Eye (tissue), 1 donor: ENCODE measurements around the gene MED23.

Source experiments
- DNase-seq: peaks from one replicate; pipeline ENCODE4 v3.0.0-alpha.2; 2015

The MED23 gene

DNA sequence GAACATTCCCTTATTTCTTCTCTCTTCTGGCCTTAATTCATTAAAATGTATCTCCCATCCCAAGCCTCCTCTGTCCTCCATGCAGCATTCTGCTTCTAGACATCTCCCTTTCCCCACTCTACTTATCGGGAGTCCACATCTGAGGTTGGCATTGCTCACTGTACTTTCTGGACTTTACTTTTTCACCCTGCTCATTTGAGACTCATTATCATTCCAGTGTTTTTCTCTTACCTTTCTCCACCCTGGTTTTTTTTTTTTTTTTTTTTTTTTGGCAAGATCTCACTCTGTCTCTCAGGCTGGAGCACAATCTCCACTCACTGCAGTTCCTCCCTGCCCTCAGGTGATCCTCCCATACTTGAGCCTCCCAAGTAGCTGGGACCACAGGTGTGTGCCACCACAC lies 13.5 kb upstream of the MED23 start:
- no peak for DNase-seq

DNA sequence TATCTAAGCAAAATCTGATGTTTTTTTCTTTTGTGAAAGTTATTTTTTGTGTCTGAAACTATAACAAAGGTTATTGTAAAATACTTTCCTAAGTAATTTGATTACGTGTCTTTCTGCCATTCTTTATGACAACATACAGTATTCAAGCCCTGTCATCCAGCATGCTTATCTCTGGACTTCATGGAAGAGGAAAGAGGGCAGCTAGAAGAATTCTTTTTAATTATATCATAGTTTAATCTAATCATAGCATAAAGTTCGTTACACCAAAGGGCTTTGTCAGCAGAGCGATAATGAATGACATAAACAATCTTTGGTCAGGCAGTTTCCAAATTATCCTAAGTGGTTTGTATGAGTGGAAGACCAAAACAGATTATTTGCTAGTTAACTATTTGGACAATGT lies 12.5 kb upstream of the MED23 start:
- no peak for DNase-seq

DNA sequence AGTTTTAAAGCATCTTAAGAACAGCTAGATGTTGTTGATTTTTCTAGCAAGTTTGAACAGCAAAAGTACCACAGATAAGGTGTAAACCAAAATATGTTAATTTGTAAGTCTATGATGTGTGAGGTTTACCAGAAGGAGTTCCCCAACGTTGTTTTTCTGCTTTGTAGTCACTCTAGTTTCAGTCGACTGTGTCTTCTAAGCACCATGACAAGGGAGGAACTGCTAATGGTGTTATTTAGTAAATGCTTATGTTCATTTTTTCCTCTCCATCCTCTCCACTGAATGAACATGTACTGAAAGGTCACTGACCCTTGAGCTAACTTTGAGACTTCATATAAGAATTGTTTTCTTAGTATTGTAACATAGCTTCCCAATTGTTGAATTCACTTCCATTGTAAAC lies 12.1 kb upstream of the MED23 start:
- no peak for DNase-seq

DNA sequence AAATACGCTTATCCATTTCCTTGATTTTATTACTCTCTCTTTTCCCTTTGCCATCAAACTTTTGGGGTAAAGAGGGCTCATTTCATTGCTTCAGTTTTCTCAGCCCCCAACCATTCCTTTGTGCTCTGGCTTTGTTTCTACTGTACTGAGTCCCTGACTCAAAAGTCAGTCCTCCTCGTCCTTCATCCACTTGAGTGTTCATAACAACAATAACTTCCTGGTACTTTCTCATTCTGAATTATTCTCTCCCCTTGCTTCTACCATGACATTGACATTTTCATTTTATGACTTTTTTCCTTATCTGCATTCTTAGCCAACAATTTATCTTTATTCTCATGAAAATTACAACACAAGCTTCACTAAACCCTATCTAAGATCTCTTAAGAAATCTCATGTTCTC lies 10.0 kb upstream of the MED23 start:
- DNase-seq: no peak

DNA sequence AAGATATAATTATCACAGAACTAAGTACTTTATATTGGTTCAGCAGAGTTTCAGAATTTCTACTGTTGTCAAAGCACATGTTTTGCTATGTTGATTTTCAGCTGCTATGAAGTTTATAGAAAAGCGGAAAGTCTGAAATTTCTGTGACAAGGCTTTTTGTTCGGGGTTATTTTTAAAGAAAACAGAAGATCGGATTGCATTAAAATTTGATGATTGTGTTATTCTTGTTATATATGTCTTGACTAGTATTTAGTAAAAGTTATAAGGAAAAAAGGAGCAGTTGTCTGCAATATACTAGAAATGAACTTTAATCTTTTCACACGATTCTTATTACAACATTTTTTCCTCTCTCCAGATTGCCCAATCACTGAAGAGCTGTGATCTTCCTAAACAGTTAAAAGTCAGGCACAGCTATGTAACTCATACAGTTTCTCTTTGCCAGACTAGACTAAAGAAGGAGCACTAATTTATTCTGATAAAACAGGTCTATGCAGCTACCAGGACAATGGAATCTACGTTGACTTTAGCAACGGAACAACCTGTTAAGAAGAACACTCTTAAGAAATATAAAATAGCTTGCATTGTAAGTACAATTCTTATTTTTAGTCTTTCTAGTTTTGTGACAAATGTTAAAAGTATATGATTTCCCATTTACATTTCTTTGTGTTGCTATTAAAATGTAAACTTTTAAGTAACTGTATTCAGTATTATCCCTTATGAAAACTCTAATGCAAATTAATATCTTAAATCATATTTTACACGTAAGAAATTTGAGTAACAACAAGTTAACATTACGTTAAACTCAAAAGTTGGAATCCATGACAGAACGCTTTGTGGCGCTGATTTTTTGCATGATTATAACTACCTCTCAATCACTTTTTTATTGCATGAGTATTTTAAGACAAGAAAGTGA lies 9.1 kb upstream of the MED23 start, which contains the start of gene ENPP3:
Gene ENPP3 (plus strand): TSS at position 423 of the 913 bp plus-strand sequence. CDS start 83 bp downstream, at position 506.
- no peak for DNase-seq

DNA sequence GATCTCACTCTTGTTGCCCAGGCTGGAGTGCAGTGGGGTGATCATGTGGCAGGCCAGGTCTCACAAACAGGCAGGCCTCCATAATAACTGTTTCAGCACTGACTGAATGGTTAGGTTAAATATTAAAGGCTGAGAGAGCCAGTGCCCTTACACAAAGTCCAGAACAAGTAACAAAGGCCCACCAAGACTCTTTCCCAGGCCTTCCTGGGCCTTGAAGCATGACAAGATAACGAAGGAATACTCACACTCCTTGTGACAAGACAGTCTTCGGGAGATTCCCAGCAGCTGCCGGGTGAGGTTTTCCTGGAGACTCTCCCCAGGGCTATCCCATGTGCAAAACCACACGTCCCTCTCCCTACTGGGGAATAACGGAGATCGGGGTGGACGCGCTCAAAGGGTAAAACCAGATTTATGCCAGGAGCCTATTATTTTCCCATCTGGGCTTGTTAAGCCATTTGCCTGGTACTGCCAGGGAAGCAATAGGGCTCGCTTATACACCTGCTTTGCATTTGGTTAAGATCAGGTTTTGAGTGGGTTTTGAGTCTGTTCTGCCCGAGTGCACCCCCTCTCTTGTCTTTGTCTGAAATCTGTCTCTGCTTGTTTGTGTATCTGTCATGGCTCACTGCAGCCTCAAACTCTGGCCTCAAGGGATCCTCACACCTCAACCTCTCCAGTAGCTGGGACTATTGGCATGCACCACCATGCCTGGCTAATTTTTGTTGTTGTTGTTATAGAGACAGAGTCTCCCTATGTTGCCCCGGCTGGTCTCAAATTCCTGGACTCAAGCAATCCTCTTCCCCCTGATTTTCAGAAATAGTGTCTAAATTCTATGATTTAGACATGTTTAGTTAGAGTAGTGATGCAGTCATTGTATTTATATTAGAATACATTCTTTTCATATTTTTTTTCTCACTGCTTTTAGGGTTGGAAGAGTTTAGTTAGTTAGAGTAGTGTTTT lies 7.6 kb upstream of the MED23 start:
- no peak for DNase-seq

DNA sequence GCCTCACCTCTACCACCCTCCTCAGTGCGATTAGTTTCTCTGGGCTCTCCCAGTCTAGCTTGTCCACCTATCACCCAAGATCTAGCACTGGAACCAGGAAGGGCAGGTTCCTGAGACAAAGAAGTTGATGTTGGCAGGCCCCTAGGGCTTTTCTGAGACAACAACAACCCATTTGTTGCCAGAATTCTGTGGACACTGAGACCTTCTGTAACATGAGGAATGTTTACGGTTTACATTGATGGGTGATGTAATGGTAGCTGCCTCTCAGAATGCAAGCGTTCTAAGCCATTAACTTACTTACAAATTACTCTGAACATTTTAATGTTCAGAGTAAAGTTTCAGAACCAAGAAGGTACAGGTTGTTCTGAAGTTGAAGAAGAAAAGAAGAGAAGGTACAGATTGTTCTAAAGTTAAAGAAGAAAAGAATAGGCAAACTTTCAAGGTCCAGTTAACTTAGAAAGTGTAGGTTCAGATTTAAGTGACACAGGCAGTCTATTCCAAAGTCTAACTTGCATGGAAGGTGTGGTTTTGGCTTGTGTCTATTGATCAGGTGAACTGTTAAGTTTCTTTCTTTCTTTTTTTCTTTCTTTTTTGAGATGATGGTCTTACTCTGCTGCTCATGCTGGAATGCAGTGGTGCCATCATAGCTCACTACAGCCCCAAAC lies 3.7 kb upstream of the MED23 start:
- no peak for DNase-seq

DNA sequence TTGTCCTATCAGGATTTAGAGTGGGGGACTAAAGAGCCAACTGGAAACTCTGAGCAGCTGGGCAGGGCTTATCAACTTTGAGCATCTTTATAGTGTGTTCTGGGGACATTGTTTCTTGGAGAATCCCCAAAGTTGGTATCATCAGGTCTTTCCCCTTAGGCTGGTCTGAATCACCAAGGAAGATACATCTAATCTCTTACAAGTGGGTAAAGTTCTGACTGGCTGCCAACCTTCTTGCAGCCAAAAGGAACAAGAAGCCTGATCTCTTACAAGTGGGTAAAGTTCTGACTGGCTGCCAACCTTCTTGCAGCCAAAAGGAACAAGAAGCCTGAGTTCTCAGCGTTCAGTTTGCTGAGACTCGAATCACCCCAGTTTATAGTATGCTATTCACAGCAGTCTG lies 1.6 kb upstream of the MED23 start:
- no peak for DNase-seq

DNA sequence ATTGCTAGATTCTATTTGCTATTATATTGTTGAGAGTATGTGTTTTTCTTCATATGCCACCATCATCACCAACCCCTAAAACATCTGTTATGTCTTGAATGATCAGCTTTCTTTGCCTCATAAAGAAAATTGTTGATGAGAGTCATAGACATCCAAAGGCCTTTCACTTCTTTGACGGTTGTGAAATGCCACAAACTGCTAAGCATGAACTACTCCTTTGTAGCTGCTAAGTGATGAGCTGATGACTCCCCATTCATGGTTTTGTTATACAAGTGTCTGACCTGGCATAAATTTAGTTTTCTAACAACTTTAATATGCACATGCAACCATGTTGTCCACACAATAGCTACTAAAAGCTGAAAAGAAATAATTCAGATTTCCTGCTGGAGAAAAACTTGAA lies 684 bp upstream of the MED23 start:
- no peak for DNase-seq

DNA sequence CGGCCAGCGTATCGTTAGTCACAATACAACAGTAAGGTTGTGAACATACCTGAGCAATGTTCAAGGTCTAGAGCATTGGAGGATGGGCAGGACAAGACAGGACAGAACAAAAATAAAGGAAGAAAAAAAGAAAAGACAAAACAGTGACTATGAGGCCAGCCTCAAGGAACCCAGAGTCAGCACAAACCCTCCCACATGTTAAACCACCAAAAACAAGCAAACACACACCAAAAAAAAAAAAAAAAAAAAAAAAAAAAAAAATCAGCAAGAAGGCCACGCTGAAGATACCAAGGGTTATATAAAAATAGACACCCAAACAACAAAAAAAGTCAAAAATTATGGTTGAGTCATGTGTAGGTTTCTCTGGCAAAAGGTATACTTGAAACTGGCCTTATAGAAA lies 12.8 kb downstream of the MED23 start:
- no peak for DNase-seq

DNA sequence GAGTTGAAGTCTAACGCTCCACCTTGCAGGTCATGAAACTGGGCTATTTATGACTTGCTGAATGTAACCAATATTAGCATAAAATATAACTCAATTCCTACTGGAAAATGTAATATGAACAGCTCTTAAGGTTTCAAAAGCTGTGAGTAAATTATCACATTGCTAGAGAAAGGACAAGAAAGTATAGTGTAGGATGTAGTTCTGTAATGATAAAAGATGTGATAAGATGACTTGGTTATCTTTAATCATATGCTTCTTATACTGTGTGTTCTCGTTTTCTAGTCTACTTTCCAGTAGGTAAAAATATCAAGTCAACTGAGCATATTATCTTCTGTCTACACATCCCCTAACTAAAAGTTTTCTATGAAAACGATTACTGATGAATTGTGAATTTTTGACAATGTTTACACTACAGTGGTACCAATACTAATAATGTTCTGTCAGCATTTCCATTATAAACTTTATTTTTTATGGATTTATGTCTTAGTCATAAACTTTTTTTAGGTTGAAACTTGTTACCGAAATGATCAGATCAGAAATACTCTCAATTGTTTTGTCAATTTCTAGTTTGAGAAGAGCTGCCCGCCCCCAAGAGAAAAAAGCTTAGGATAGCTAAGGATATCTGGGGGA lies 14.6 kb downstream of the MED23 start:
- no peak for DNase-seq

DNA sequence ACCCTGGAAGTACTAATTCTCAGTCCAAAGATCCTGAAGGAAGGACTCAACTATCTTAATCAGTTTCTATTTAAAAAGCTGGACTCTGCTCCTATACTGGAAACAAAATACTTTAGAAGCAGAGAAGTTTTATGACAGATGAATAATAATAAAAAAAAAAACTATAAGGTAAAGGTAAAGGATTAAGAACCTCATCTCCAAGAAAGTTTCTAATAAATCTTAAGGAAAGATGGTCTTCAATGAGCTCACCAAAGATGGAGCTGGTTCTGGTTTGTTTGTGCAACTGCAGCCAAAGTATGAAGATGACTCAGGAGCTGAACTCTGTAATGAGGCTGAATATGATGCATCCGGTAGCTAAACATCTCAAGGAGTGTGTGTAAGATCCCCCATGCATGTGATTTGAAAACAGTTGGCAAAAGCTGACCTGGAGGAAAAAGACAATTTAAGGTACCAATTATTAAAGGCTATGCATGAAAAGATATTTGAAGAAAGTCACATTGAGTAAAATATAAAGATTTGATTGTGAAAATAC lies 25.2 kb downstream of the MED23 start:
- no peak for DNase-seq

DNA sequence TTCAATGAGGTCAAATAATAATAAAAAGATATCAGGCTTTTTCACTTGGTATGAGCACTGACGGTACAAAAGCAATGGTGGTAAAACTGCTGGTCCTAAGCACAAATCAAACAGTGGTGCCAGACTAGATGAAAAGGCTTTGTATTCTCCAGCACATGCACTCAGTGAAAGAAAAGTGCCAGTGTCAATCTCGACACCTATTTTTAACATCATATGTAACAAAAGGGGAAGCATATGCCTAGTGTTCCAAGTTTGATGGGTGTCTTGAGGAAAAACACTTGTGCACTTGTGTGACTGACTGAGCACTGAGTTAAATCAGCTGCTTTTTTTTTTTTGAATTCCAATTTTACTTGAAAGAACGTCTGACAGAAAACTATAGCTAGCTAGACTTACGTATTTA lies 27.3 kb downstream of the MED23 start:
- no peak for DNase-seq

DNA sequence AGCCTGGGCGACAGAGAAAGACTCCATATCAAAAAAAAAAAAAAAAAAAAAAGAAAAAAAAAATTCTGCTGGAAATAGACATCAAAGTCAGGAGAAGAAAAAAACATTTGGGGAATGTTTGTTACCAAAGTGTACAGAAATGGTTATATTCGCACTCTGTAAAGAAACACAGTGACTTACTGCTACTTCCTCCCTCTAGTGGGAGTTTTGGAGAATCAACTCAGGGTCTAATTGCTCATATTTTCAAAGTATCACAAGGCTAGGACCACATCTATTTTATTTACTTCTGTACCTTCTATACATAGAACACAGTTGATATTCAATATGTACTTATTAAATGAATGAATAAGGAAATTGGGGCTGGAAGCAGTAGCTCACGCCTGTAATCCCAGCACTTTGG lies 30.6 kb downstream of the MED23 start:
- peak; percentile 5 for DNase-seq

DNA sequence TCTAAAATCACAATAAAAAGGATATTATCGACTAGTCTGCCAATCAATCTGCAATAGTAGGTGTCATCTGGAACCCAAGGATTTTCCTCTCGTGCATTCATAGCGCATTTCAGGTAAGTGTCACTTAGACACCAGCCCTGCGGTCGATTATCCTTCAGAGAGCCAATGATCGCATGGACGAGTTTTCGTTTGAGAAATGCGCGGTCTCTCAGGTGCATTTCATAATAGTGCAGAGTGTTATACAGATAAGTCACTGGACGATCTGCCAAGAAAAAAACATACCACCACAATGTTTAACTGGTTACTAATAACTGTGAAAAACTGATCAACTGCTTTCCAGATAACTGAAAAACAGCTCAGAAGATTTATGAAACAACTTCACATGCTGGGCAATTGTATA lies 34.0 kb downstream of the MED23 start:
- DNase-seq: no peak

DNA sequence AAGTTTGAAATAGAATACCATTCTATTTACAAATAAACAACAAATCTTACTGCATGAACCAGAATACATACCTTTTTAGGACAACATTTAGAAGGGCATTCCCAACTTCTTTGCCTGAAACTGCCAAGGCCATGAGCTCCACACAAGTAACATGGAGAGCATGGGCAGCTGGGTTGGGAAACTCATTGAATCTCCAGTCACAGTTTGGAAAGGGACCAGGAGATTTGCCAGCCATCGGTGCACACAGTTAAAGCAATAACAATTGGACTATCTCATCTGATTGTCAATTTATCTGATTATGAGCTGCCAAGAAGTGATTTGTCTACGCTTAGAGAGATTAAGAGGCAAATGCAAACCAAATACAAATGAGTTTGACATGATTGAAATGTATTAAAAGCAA lies 35.1 kb downstream of the MED23 start:
- DNase-seq: no peak

DNA sequence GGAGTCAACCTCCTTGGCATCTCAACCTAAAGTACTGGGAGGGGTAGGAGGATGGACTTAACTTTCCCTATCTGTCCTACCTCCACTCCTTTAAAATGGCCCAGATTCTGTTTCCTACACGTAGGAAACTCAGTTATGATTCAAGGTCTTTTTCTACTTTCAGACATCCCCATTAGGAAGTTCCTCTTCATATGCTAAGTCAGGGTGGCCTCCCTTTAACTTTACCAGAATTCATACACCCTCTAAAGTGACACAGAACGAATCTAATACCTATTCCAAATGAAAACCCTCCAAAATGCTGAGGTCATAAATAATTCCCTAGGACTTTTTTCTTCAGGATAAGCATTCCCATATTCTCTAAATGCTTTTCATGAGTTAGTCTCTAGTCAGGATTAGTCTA lies 39.4 kb downstream of the MED23 start:
- DNase-seq: no peak

DNA sequence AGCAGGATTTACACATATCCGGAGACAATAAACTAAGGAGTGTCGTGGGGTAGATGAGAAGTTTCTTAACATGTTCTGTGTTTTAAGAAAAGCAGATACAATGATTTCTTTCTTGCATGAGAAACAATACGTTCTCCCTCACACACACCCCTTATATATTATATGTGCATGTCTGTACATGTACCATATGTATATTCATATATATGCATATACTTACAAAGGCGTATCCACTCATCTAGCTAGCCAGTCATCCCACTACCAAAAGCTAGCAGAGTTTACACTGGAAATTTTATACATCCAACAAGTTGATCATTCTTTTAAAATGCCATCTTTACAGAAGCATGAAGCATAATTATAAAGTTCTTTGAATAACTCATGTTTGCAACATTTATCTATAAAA lies 40.1 kb downstream of the MED23 start:
- no peak for DNase-seq

DNA sequence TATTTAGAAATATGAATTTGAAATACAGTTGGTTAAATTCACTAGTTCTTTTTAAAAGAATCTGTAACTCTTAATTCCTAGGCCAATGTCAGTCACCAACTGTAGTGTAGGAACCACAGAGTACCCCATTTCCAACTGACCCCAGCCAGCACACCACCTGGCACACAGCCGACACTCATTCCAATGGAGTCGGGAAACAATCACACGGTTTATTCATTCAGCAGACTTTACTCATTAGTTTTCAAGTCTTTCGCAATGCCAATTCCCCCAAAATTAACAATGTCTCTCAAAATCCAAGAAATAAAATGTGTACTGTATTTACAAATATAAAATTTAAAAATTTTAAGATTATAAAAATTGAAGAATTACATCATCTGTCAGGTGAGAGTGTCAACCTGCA lies 41.5 kb downstream of the MED23 start:
- no peak for DNase-seq

DNA sequence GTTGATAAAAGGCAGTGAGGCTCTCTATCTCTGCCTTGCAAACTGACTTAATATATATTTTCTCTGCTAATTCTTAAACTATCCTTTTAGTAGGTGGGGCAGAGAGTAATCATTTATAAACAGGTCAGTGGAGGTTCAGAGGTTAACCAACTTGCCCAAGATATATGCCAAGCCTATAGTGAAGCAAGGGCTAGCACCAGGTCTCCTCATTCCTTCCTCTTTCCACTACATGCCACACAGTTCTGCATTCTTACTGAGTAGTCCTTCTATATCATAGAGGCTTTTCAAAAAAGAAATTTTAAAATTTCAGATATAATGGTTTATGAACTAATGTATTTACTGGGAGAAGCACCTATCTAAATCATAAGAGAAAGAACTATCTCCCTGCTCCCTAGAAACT lies 46.5 kb downstream of the MED23 start:
- no peak for DNase-seq

DNA sequence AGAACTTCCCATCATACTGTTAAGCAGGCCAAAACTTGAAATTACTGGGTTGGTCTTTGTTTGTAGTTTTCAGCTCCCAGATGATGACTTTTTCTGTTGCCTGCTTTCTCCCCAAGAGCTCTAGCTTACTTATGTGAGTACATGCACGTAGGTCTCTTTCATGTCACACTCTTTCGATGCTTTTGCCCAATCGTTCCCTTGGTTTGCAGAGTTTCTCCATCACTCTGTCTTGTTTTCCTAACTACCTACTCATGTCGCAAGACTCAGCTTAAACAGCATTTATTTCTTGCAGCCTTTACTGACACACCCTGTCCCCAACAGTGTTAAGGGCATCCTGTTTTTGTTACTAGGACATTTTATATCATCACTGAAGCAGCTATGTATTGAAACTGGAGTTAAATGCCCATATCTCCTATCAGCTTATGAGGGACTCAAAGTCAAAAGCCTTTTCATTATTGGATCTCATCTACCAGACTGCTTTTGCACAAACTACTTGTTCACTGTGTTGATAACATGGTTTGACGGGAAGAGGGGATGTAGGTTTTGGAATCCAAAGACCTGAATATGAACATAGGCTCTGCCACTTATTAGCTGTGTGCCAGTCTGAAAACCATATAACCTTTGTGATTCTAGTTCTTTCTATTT lies 52.1 kb downstream of the MED23 start:
- no peak for DNase-seq

DNA sequence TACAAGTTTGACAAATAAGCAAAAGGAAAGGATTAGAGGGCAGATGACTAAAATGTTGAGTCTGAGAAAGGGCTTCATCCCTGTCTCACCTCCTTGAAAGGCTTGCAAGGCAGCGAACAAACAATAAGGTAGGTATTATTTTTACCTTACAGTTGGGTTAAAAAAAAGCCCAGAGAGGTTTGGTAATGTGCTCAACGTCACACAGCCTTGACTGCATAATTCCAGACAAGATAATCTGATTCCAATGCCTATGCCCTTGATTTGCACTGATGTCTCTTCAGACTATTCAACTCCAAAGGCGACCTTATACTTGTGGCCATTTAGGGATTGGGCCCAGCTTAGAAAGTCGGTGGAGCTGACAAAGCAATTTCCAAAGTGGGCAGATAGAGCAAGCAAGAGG lies 53.4 kb downstream of the MED23 start:
- no peak for DNase-seq
